Activated CD4-positive, alpha-beta T cell treated with anti-CD3 and anti-CD28 coated beads, Interleukin-2, amount 10 ng/mL, durations not matched to agents 7 days and 5 days (primary cell): ENCODE data around the gene TMEM154. TPM values are rescaled to one million over a fixed set of nuclear protein-coding genes. Genes with fewer than 3 reads are reported as not detected.

Experiments
- CTCF ChIA-PET: fragments of 350-600 bp; sonication (Branson Sonifier 250); formaldehyde crosslinking; loops from one replicate; lab custom pipeline; 2021; ENCODE audit warnings: antibody characterized with exemption; lab: Charles Lee
- POLR2A ChIA-PET: fragments of 350-600 bp; sonication (Branson Sonifier 250); formaldehyde crosslinking; loops from one replicate; lab custom pipeline; 2021; ENCODE audit warnings: antibody characterized with exemption; lab: Charles Lee
- DNase-seq: peaks from one replicate; pipeline ENCODE4 v3.0.0-alpha.2; 2020
- H3K27ac Mint-ChIP-seq: one replicate; pipeline ENCODE4 v1.8.0; 2021; ENCODE audit warnings: mild to moderate bottlenecking, moderate library complexity, mixed read lengths
- H3K27me3 Mint-ChIP-seq: one replicate; pipeline ENCODE4 v1.8.0; 2021; ENCODE audit warnings: mixed read lengths
- H3K36me3 Mint-ChIP-seq: one replicate; pipeline ENCODE4 v1.8.0; 2021; ENCODE audit warnings: low read depth, mixed read lengths
- H3K4me1 Mint-ChIP-seq: one replicate; pipeline ENCODE4 v1.8.0; 2021; ENCODE audit warnings: mixed read lengths
- H3K4me3 Mint-ChIP-seq: one replicate; pipeline ENCODE4 v1.8.0; 2021; ENCODE audit warnings: mild to moderate bottlenecking, moderate library complexity, mixed read lengths
- H3K9me3 Mint-ChIP-seq: one replicate; pipeline ENCODE4 v1.8.0; 2021; ENCODE audit warnings: mixed read lengths
- total RNA-seq, 2 experiments: library from RNA; stranded (reverse); gene quantifications; one replicate each; pipeline ENCODE4 v1.2.3, GENCODE V29; 2021

TMEM154 gene
- total RNA-seq, 2 experiments from 2014 or later, result 28.4 to 38.1 TPM

- Mint-ChIP-seq H3K9me3 (no peaks in the 10 kb centered on the region), H3K4me3 (no peak overlapping the region), H3K36me3 (no peaks in the 10 kb centered on the region), H3K27ac (peak overlapping the region; percentile 11), H3K27me3 (peaks cover 7% of the 10 kb centered on the region), H3K4me1 (peaks cover 10% of the 10 kb centered on the region)
- peak; percentile 38 for DNase-seq
- ChIA-PET CTCF (interaction anchor here (1.0 kb wide), 1 partner anchor 140 kb away, joined by 3 read pairs; no protein-coding TSS in a partner anchor), POLR2A (no interaction called here)
Measured at GRCh38 chr4:152591396-152591795, 88.4 kb downstream of the TMEM154 start.

- H3K4me3 Mint-ChIP-seq, result no peak overlapping the region
- peaks cover 10% of the 10 kb centered on the region for H3K4me1 Mint-ChIP-seq
Measured at GRCh38 chr4:152590179-152591031, 89.4 kb downstream of the TMEM154 start.

GRCh38 chr4:152588869-152589268 lies 90.9 kb downstream of the TMEM154 start:
- DNase-seq, result no peak
- POLR2A ChIA-PET, result no interaction called here
- Mint-ChIP-seq H3K27ac (no peak overlapping the region), H3K36me3 (no peaks in the 10 kb centered on the region), H3K4me3 (no peak overlapping the region), H3K4me1 (peaks cover 19% of the 10 kb centered on the region), H3K9me3 (no peaks in the 10 kb centered on the region), H3K27me3 (peaks cover 10% of the 10 kb centered on the region)
- CTCF ChIA-PET, result interaction anchor here (1.6 kb wide), 1 partner anchor 84 kb away, joined by 3 read pairs; no protein-coding TSS in a partner anchor

More at GRCh38 chr4:152590179-152591031, 89.4 kb downstream of the TMEM154 start:
- peaks cover 7% of the 10 kb centered on the region for H3K27me3 Mint-ChIP-seq
- H3K36me3 Mint-ChIP-seq, result no peaks in the 10 kb centered on the region
- no peak overlapping the region for H3K27ac Mint-ChIP-seq
- ChIA-PET CTCF (interaction anchor here (0.6 to 1.4 kb wide), 5 partner anchors 17 to 661 kb away, joined by 3 to 4 read pairs (median 4); no protein-coding TSS in a partner anchor), POLR2A (no interaction called here)
- H3K9me3 Mint-ChIP-seq, result no peaks in the 10 kb centered on the region
- DNase-seq, result no peak

- CTCF ChIA-PET, result no interaction called here
- H3K27ac Mint-ChIP-seq, result no peak overlapping the region
Measured at GRCh38 chr4:152587127-152587526, 92.7 kb downstream of the TMEM154 start.

GRCh38 chr4:152586668-152587067 lies 93.1 kb downstream of the TMEM154 start:
- no peak for DNase-seq
- Mint-ChIP-seq H3K27ac (no peak overlapping the region), H3K4me1 (peaks cover 18% of the 10 kb centered on the region), H3K4me3 (no peak overlapping the region), H3K9me3 (no peaks in the 10 kb centered on the region), H3K36me3 (no peaks in the 10 kb centered on the region), H3K27me3 (peaks cover 10% of the 10 kb centered on the region)
- ChIA-PET CTCF (no interaction called here), POLR2A (no interaction called here)

More at GRCh38 chr4:152587127-152587526, 92.7 kb downstream of the TMEM154 start:
- Mint-ChIP-seq H3K9me3 (no peaks in the 10 kb centered on the region), H3K4me1 (peaks cover 19% of the 10 kb centered on the region), H3K36me3 (no peaks in the 10 kb centered on the region), H3K4me3 (no peak overlapping the region), H3K27me3 (peaks cover 10% of the 10 kb centered on the region)
- DNase-seq, result no peak
- POLR2A ChIA-PET, result no interaction called here

- Mint-ChIP-seq H3K27ac (peak overlapping the region; percentile 84), H3K4me3 (peak overlapping the region; percentile 26), H3K9me3 (no peaks in the 10 kb centered on the region), H3K4me1 (peaks cover 11% of the 10 kb centered on the region), H3K36me3 (no peaks in the 10 kb centered on the region), H3K27me3 (peaks cover 6% of the 10 kb centered on the region)
- ChIA-PET CTCF (interaction anchor here (0.6 kb wide), 1 partner anchor 11 kb away, joined by 3 read pairs; no protein-coding TSS in a partner anchor), POLR2A (no interaction called here)
- DNase-seq, result no peak
Measured at GRCh38 chr4:152585023-152585441, 94.8 kb downstream of the TMEM154 start.

GRCh38 chr4:152581536-152582160 lies 98.1 kb downstream of the TMEM154 start:
- no peaks in the 10 kb centered on the region for H3K9me3 Mint-ChIP-seq
- H3K27me3 Mint-ChIP-seq, result peaks cover 3% of the 10 kb centered on the region
- ChIA-PET POLR2A (no interaction called here), CTCF (no interaction called here)
- H3K4me1 Mint-ChIP-seq, result peaks cover 9% of the 10 kb centered on the region
- no peak for DNase-seq
- no peak overlapping the region for H3K4me3 Mint-ChIP-seq
- no peak overlapping the region for H3K27ac Mint-ChIP-seq
- no peaks in the 10 kb centered on the region for H3K36me3 Mint-ChIP-seq

GRCh38 chr4:152579916-152580315 lies 99.9 kb downstream of the TMEM154 start:
- Mint-ChIP-seq H3K27ac (no peak overlapping the region), H3K4me3 (no peak overlapping the region), H3K4me1 (peaks cover 4% of the 10 kb centered on the region), H3K9me3 (no peaks in the 10 kb centered on the region), H3K27me3 (peaks cover 5% of the 10 kb centered on the region), H3K36me3 (no peaks in the 10 kb centered on the region)
- POLR2A ChIA-PET, result no interaction called here
- CTCF ChIA-PET, result interaction anchor here (1.0 to 1.1 kb wide), 2 partner anchors 26 to 71 kb away, joined by 3 to 5 read pairs; no protein-coding TSS in a partner anchor
- DNase-seq, result no peak

GRCh38 chr4:152579107-152579764 lies 100.6 kb downstream of the TMEM154 start:
- Mint-ChIP-seq H3K27ac (no peak overlapping the region), H3K36me3 (no peaks in the 10 kb centered on the region), H3K4me1 (no peaks in the 10 kb centered on the region), H3K9me3 (no peaks in the 10 kb centered on the region), H3K27me3 (peaks cover 7% of the 10 kb centered on the region), H3K4me3 (no peak overlapping the region)
- DNase-seq, result no peak
- CTCF ChIA-PET, result interaction anchor here (0.6 to 1.1 kb wide), 7 partner anchors 15 to 98 kb away, joined by 3 to 5 read pairs (median 3); no protein-coding TSS in a partner anchor
- POLR2A ChIA-PET, result no interaction called here

- Mint-ChIP-seq H3K36me3 (no peaks in the 10 kb centered on the region), H3K9me3 (no peaks in the 10 kb centered on the region), H3K4me1 (no peaks in the 10 kb centered on the region), H3K27ac (no peak overlapping the region), H3K4me3 (no peak overlapping the region), H3K27me3 (peaks cover 7% of the 10 kb centered on the region)
- POLR2A ChIA-PET, result no interaction called here
- DNase-seq, result no peak
- CTCF ChIA-PET, result interaction anchor here (0.6 to 1.1 kb wide), 6 partner anchors 14 to 98 kb away, joined by 3 read pairs; no protein-coding TSS in a partner anchor
Measured at GRCh38 chr4:152578670-152579069, 101.1 kb downstream of the TMEM154 start.

GRCh38 chr4:152577708-152578396 lies 101.9 kb downstream of the TMEM154 start:
- H3K4me3 Mint-ChIP-seq, result no peak overlapping the region
- CTCF ChIA-PET, result interaction anchor here (0.8 to 1.0 kb wide), 4 partner anchors 13 to 97 kb away, joined by 3 read pairs; no protein-coding TSS in a partner anchor
- H3K27me3 Mint-ChIP-seq, result peaks cover 7% of the 10 kb centered on the region
- DNase-seq, result no peak
- no peaks in the 10 kb centered on the region for H3K36me3 Mint-ChIP-seq
- POLR2A ChIA-PET, result no interaction called here
- no peak overlapping the region for H3K27ac Mint-ChIP-seq
- no peaks in the 10 kb centered on the region for H3K9me3 Mint-ChIP-seq
- no peaks in the 10 kb centered on the region for H3K4me1 Mint-ChIP-seq

GRCh38 chr4:152575533-152575932 lies 104.3 kb downstream of the TMEM154 start:
- Mint-ChIP-seq H3K9me3 (no peaks in the 10 kb centered on the region), H3K27me3 (peaks cover 7% of the 10 kb centered on the region), H3K4me3 (no peak overlapping the region), H3K36me3 (no peaks in the 10 kb centered on the region), H3K27ac (no peak overlapping the region), H3K4me1 (no peaks in the 10 kb centered on the region)
- no peak for DNase-seq
- CTCF ChIA-PET, result no interaction called here
- POLR2A ChIA-PET, result no interaction called here
